ENCODE measurements around the gene PARP1.

The PARP1 gene

GRCh38 chr1:226371866-226372490, 35.9 kb downstream of the PARP1 start:
- no peak for DNase-seq

DNA sequence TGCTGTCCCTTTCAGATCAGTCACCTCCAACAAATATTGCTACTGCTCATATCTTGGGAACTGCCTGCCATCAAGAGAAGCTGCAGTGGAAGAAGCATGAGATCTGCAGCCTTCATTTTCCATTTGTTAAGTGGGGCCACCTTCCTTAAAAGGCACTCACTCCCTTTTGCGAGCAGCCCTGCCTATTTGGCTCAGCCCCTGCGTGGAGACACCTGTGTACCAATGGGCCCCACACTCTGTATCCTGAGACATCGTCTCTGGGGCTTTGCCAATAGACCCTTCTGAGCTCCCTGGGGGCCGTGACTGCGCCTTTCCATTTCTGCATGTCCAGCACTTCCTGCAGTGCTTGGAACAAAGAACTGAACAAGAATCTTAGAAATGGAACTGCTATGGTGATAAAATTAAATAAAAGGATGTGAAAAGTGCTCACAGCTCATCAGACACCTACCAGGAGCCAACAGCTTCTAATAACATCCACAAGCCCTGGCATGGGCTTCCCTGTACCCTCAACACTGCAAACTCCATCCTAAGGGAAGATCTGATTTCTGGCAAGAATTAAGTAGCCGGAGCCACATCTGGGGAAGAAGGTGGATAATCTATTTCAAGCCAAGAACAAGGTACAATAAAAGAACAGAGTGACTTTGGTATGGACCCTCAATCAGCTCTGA, 36.7 kb downstream of the PARP1 start:
- DNase-seq = no peak

- no peak for DNase-seq
These were observed 37.6 kb downstream of the PARP1 start for GRCh38 chr1:226370144-226370923.

- no peak for DNase-seq
These were observed 38.8 kb downstream of the PARP1 start for GRCh38 chr1:226369110-226369509.

DNA sequence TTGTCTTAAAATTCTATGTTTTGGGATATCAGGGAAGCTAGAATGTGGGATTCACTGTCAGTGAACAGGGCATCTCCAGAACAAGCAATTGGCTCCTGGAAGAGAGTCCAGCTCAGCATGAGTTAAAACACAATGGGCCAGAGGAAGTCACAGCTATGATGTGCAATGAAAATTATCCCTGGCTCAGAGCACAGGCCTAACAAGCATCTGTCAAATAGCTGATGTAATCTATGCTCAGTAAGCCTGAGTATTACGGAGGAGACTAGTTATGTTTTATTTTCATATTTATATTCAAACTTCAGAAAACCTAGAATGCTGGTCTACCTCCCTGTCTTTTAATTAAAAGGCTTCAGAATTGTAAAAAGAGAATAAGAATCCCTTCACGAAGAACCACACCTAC, 41.6 kb downstream of the PARP1 start:
- DNase-seq = no peak

DNA sequence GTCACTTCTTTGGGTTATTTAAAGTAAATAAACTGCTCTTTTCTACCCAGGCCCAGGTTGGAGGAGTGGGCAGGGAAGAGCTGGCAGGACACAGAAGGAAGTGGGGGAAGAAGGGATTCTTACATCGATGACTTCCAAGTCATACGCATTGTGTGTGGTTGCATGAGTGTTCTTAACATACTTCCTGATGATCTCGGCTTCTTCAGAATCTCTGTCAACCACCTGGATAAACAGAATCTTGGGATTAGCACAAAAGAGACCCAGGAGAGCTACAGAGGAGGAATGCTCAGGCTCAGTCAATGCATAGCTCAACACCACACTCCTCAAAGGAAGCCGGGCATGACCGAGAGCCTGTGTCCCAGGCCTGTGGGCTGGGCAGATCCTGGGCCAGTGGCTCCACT, 42.1 kb downstream of the PARP1 start:
- peak; percentile 30 for DNase-seq

GRCh38 chr1:226364901-226365565, 42.9 kb downstream of the PARP1 start:
- no peak for DNase-seq

DNA sequence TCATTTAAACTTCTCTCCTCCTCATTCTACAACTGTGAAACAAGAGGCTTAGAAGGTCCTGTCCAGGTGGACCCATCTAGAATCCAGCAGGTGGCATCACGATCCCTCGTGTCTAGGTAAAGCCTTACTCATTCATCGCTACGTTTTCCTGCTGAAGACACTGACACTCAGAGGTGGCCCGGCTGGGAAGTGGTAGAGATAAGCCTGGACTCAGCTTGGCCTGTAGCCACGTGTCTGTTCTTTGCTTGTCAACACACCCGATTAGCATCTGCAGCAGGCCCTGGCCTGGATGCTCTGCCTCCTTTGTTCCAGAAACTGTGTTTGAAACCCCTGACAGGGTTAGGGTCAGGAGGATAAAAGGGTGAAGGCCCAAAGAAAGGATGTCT, 43.4 kb downstream of the PARP1 start:
- DNase-seq = no peak

- no peak for DNase-seq
These were observed 43.9 kb downstream of the PARP1 start for GRCh38 chr1:226363801-226364513.

DNA sequence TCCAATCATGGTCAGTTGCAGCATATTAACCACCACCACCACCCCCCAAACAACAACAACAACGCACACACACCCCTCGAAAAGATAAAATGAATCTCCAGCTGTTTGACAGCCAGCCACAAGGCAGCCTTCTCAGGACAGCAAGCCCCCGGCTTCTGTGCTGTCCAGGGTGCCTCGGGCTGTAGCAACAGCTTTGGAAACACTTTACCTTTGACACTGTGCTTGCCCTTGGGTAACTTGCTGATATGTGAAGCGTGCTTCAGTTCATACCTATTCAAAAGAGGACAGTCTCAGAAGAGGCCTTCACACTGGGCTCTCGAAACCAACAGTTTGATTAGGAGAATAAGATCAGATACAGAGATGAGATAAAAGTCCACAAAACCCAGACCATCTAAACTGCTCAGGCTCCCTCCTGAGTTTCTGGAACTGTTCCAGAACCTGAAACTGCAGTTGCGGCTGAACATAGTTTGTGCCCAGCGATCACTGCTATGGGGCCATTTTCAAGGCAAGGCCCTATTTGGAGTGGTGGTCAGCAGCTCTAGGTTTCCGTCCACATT, 44.9 kb downstream of the PARP1 start:
- DNase-seq = no peak

- DNase-seq = no peak
These were observed 45.5 kb downstream of the PARP1 start for GRCh38 chr1:226362361-226362760.

GRCh38 chr1:226360106-226360746, 47.7 kb downstream of the PARP1 start:
- DNase-seq = no peak

DNA sequence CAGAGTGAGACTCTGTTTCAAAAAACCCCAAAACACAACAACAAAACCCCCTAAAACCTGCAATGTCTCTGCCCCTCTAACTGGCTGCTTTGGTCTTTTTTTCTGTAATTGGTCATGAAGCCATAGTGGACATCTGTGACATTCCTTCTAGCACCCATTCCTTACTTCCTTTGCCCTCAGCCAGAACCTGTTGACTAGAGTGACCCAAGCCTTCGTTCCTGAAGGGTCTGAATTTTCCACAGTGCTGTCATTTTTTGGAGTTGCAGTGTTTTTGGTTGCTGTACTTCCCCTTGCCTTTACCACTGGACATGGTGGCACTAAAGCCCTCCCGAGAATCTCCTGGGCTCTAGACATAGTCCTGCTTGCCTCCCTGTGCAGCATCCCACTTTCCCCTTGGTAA, 50.5 kb downstream of the PARP1 start:
- no peak for DNase-seq

- no peak for DNase-seq
These were observed 52.0 kb downstream of the PARP1 start for GRCh38 chr1:226355669-226356551.

GRCh38 chr1:226355016-226355415, 52.9 kb downstream of the PARP1 start:
- DNase-seq = no peak

DNA sequence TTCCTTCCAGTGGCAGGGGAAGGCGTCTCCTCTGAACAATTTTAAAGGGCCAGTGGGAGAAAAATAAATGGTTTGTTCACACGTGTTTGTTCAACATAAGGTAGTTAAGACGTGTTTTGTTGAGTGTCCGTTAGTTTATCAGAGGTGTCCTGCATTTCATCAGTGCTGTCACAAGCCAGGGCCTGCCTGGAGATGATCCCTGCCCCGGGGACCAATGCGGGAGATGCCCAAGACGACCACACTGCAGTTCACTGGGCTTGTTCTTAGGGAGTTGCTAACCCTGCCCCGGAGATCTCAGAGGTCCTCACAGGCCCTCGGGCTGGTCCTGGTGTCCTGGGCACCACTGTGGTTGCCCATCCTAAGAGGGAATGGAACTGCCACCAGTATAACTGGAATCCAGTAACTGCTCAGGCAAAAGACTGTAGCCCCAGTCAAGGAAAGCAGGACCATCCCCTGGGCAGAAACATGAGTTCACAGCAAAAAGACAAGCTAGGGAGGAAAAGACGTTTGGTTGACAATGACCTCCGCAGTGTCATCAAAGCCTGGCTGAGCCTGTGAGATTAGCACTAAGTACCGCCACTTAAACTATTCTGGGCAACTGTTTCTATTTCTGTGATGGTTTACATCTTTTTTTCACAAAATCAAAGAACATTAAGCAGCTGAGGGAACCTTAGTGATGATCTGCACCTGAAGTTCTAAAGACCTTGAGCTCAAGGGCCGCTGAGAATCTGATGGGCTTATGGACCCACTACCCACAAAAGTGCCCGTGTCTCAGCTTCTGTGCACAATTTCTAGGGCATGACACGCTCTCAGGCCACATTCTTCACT, 54.0 kb downstream of the PARP1 start:
- no peak for DNase-seq

GRCh38 chr1:226351709-226352108, 56.2 kb downstream of the PARP1 start:
- no peak for DNase-seq

DNA sequence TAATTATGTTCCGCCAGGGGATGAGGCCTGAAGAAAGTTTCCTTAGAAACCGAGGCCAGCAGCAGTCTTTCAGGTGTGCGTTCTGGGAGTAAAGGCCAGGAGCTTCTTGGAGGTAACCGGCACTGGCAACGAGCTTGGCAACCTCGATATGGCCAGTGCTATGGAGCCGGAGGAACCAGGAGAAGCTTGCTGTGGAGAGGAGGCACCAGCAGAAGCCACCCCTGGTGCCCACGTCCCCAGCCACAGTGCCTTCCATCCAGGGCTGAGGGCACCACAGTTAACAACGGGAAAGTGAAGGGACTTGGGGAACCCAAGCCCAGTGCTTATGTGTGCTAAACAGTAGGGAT, 57.4 kb downstream of the PARP1 start:
- no peak for DNase-seq

- no peak for DNase-seq
These were observed 57.9 kb downstream of the PARP1 start for GRCh38 chr1:226349801-226350518.

GRCh38 chr1:226349081-226349480, 58.8 kb downstream of the PARP1 start:
- DNase-seq = no peak

Data from fibroblast of skin of right quadriceps (primary cell).